HG02870 (cell line): ENCODE results near the gene SGPL1.

Experiments
- ATAC-seq: cut with Tn5 transposase; IDR thresholded peaks from one replicate; pipeline ENCODE4 v1.9.1; 2021; ENCODE audit warnings: mild to moderate bottlenecking, moderate library complexity; ENCODE audit not compliant: unreplicated experiment

SGPL1 gene

GRCh38 chr10:70902661-70903261, 87.0 kb downstream of the SGPL1 start:
- ATAC-seq = no peak

GRCh38 chr10:70903262-70903921, 87.6 kb downstream of the SGPL1 start:
- no peak for ATAC-seq

- no peak for ATAC-seq
Measured at GRCh38 chr10:70905071-70906021, 89.6 kb downstream of the SGPL1 start.

GRCh38 chr10:70906031-70906783, 90.5 kb downstream of the SGPL1 start:
- no peak for ATAC-seq

- ATAC-seq = no peak
Measured at GRCh38 chr10:70906953-70907636, 91.3 kb downstream of the SGPL1 start.

GRCh38 chr10:70907637-70908405, 92.1 kb downstream of the SGPL1 start:
- ATAC-seq = no peak

GRCh38 chr10:70908406-70909296, 92.9 kb downstream of the SGPL1 start:
- no peak for ATAC-seq

- no peak for ATAC-seq
Measured at GRCh38 chr10:70909326-70909935, 93.7 kb downstream of the SGPL1 start.

- ATAC-seq = no peak
Measured at GRCh38 chr10:70910486-70911341, 95.0 kb downstream of the SGPL1 start.

GRCh38 chr10:70911386-70911785, 95.6 kb downstream of the SGPL1 start:
- no peak for ATAC-seq

GRCh38 chr10:70912556-70912955, 96.8 kb downstream of the SGPL1 start:
- ATAC-seq = no peak

- no peak for ATAC-seq
Measured at GRCh38 chr10:70913191-70913892, 97.6 kb downstream of the SGPL1 start.

- no peak for ATAC-seq
Measured at GRCh38 chr10:70913893-70914240, 98.1 kb downstream of the SGPL1 start.

GRCh38 chr10:70914316-70914864, 98.6 kb downstream of the SGPL1 start:
- no peak for ATAC-seq

GRCh38 chr10:70915206-70915605, 99.5 kb downstream of the SGPL1 start:
- ATAC-seq = no peak

GRCh38 chr10:70915806-70916205, 100.1 kb downstream of the SGPL1 start:
- ATAC-seq = no peak
